ENCODE results near the gene SMG9.

SMG9 gene

DNA sequence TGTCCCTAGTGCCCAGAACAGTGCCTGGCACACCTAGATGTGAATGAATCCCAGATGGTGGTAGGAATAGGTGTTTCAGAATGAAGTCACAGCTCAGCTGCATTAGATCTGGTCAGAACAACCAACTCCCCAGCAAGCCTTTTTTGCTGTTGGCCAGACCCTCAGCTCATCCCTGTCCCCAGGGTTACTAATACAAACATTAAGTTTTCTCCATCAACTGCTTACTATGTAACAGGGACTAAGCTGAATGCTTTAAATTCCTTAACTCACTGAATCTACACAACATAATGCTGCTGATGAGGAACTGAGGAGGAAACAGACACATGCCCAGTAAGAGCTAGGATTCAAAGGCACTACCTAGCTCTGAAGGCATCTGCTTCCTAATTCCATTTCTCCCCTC, 18.8 kb downstream of the SMG9 start:
- H3K4me1 ChIP-seq (ENCODE audit: control insufficient read depth in 1 of 2, insufficient read depth in 1 of 2, low read depth in 1 of 2, low read length in 1 of 2), result peaks cover 15 to 16% of the 10 kb centered on the region in 2 experiments
- H3K9me3 ChIP-seq, result no peaks in the 10 kb centered on the region
- peaks cover 74% of the 10 kb centered on the region for H3K36me3 ChIP-seq
- no peak overlapping the region for H3K4me3 ChIP-seq (ENCODE audit: low read depth in 1 of 2, low read length in 1 of 2)
- no peaks in the 10 kb centered on the region for H3K27me3 ChIP-seq
- H3K27ac ChIP-seq, result no peak overlapping the region
- TF ChIP-seq, protein P1, sequence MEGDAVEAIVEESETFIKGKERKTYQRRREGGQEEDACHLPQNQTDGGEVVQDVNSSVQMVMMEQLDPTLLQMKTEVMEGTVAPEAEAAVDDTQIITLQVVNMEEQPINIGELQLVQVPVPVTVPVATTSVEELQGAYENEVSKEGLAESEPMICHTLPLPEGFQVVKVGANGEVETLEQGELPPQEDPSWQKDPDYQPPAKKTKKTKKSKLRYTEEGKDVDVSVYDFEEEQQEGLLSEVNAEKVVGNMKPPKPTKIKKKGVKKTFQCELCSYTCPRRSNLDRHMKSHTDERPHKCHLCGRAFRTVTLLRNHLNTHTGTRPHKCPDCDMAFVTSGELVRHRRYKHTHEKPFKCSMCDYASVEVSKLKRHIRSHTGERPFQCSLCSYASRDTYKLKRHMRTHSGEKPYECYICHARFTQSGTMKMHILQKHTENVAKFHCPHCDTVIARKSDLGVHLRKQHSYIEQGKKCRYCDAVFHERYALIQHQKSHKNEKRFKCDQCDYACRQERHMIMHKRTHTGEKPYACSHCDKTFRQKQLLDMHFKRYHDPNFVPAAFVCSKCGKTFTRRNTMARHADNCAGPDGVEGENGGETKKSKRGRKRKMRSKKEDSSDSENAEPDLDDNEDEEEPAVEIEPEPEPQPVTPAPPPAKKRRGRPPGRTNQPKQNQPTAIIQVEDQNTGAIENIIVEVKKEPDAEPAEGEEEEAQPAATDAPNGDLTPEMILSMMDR (IDR thresholded peaks at IDR 0.05), result no peak

DNA sequence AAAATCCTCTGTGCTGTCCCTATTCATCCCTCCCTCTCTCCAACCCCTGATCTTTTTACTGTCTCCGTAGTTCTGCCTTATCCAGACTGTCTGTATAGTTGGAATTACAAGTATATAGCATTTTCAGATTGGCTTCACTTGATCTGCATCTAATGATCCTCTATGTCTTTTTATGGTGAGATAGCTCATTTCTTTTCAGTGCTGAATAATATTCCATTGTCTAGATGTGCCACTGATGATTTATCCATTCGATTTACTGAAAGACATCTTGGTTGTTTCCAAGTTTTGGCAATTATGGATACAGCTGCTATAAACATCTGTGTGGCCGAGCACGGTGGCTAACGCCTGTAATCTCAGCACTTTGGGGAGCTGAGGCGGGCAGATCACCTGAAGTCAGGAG, 19.7 kb downstream of the SMG9 start:
- H3K27me3 ChIP-seq, result no peaks in the 10 kb centered on the region
- H3K27ac ChIP-seq, result no peak overlapping the region
- TF ChIP-seq, protein P1 (IDR thresholded peaks at IDR 0.05), result no peak
- no peaks in the 10 kb centered on the region for H3K9me3 ChIP-seq
- H3K4me1 ChIP-seq (ENCODE audit: control insufficient read depth in 1 of 2, insufficient read depth in 1 of 2, low read depth in 1 of 2, low read length in 1 of 2), result peaks cover 15 to 16% of the 10 kb centered on the region in 2 experiments
- no peak overlapping the region for H3K4me3 ChIP-seq (ENCODE audit: low read depth in 1 of 2, low read length in 1 of 2)
- H3K36me3 ChIP-seq, result peaks cover 68% of the 10 kb centered on the region

DNA sequence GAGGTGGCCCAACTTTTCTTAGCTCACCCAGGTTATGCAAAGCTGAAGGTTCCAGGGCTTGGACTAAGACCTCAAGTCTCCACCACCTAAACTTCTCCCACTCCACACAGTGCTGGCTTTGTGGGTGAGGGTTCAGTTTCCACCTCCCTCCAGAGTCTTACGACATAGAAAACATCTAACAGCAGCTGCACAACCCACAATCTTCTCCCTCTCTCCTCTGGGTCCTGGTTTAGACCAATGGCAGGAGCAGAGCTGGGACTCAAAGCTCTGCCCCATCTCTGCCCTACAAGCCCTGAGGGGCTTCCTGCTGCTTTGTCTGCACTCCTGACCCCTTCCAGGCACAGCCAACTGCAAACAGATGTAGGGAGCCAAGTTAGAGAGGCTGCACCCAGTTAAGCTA, 22.9 kb downstream of the SMG9 start:
- peak overlapping the region; percentile 78 for H3K27ac ChIP-seq
- peaks cover 25 to 28% of the 10 kb centered on the region in 2 experiments for H3K4me1 ChIP-seq (ENCODE audit: control insufficient read depth in 1 of 2, insufficient read depth in 1 of 2, low read depth in 1 of 2, low read length in 1 of 2)
- H3K36me3 ChIP-seq, result peaks cover 57% of the 10 kb centered on the region
- no peaks in the 10 kb centered on the region for H3K9me3 ChIP-seq
- TF ChIP-seq, protein P1 (IDR thresholded peaks at IDR 0.05), result no peak
- no peak overlapping the region for H3K4me3 ChIP-seq (ENCODE audit: low read depth in 1 of 2, low read length in 1 of 2)
- no peaks in the 10 kb centered on the region for H3K27me3 ChIP-seq

DNA sequence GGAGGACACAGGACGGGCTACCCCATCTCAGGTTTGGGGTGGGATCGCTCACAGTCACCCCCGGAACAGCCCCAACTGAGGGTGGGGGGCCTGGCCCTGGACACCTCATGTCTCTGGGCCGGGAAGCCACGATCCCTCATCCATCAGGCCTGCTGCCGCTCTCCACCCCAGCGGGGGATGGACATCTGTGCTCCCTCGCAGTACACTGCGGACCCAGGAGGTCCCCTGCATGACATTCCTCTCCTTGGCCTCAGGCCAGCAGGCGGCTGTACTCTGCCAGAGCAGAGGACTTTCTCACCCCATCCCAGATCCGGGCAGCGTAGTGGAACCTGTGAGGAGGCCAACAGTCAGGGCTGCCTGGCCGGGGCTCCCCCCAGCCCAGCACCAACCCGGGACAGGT, 23.4 kb downstream of the SMG9 start:
- Histone ChIP-seq H3K4me3 (ENCODE audit: low read depth in 1 of 2, low read length in 1 of 2) (no peak overlapping the region), H3K9me3 (no peaks in the 10 kb centered on the region), H3K27me3 (no peaks in the 10 kb centered on the region), H3K27ac (peak overlapping the region; percentile 78), H3K4me1 (ENCODE audit: control insufficient read depth in 1 of 2, insufficient read depth in 1 of 2, low read depth in 1 of 2, low read length in 1 of 2) (peaks cover 30 to 33% of the 10 kb centered on the region in 2 experiments), H3K36me3 (peaks cover 52% of the 10 kb centered on the region)
- TF ChIP-seq, protein P1 (IDR thresholded peaks at IDR 0.05), result no peak

DNA sequence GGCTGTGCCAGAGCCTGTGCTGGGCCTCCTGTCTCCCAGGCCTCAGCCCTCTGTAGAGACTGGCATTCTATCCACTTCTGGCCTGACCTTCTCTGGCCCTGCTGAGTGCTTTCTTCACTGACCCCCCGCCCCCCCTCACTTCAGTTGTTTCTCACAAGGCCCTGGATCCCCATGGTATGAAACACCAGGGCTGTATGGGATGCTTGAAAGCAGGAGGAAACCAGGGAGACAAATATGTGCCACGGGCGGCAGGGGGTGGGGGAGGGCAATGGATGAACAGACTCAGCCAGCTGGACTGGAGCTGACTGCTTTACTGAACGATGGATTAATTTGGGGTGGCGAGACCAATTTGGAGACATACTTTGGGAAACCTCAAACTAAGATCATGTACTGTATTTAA, 24.8 kb downstream of the SMG9 start:
- H3K4me1 ChIP-seq (ENCODE audit: control insufficient read depth in 1 of 2, insufficient read depth in 1 of 2, low read depth in 1 of 2, low read length in 1 of 2), result peaks cover 43 to 47% of the 10 kb centered on the region in 2 experiments
- H3K27me3 ChIP-seq, result no peaks in the 10 kb centered on the region
- H3K36me3 ChIP-seq, result peaks cover 45% of the 10 kb centered on the region
- TF ChIP-seq, protein P1 (IDR thresholded peaks at IDR 0.05), result no peak
- H3K9me3 ChIP-seq, result no peaks in the 10 kb centered on the region
- no peak overlapping the region for H3K4me3 ChIP-seq (ENCODE audit: low read depth in 1 of 2, low read length in 1 of 2)
- no peak overlapping the region for H3K27ac ChIP-seq

DNA sequence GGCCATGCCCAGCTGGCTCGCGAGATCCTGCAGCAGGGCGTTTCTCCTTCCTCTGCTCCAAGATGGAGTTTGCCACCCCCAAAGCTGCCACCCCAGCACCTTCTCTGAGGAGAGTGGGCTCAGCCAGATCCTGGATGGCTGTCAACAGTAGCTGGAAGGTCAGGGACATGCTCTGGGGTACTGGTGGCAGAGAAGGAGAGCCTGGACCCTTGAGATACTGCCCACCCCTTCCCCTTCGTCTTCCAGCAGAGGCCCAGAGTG, 27.2 kb downstream of the SMG9 start:
- Histone ChIP-seq H3K27ac (peak overlapping the region; percentile 83), H3K36me3 (peaks cover 29% of the 10 kb centered on the region), H3K27me3 (no peaks in the 10 kb centered on the region), H3K4me1 (ENCODE audit: control insufficient read depth in 1 of 2, insufficient read depth in 1 of 2, low read depth in 1 of 2, low read length in 1 of 2) (peaks cover 36 to 42% of the 10 kb centered on the region in 2 experiments), H3K9me3 (no peaks in the 10 kb centered on the region), H3K4me3 (ENCODE audit: low read depth in 1 of 2, low read length in 1 of 2) (peak overlapping the region in 1 of 2 experiments; percentile 12)
- TF ChIP-seq, protein P1 (IDR thresholded peaks at IDR 0.05), result no peak
